Glomerular visceral epithelial cell (primary cell): ENCODE data around the gene ATF4.

ENCODE experiments used
- DNase-seq: peaks from one replicate; pipeline ENCODE4 v3.0.0-alpha.2; 2016; ENCODE audit errors: extremely low spot score

ATF4 gene, protein sequence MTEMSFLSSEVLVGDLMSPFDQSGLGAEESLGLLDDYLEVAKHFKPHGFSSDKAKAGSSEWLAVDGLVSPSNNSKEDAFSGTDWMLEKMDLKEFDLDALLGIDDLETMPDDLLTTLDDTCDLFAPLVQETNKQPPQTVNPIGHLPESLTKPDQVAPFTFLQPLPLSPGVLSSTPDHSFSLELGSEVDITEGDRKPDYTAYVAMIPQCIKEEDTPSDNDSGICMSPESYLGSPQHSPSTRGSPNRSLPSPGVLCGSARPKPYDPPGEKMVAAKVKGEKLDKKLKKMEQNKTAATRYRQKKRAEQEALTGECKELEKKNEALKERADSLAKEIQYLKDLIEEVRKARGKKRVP

DNA sequence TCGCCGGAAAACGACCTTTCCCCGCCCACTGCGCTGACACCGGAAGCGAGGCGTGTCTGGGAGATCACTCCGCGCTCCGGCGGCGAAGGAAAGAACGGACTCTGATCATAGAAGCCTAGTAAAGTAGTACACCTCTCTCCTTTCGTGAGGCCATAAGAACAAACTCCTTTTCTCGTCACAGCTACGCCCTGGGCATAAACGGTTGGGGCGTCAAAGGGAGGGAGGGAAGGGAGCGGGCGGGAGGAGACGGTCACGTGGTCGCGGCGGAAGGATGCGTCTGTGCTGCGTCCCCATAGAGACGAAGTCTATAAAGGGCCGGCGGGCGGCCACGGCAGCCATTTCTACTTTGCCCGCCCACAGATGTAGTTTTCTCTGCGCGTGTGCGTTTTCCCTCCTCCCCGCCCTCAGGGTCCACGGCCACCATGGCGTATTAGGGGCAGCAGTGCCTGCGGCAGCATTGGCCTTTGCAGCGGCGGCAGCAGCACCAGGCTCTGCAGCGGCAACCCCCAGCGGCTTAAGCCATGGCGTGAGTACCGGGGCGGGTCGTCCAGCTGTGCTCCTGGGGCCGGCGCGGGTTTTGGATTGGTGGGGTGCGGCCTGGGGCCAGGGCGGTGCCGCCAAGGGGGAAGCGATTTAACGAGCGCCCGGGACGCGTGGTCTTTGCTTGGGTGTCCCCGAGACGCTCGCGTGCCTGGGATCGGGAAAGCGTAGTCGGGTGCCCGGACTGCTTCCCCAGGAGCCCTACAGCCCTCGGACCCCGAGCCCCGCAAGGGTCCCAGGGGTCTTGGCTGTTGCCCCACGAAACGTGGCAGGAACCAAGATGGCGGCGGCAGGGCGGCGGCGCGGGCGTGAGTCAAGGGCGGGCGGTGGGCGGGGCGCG lies at the start of gene ATF4:
TSS of gene ATF4 (plus strand) at position 337 of the 880 bp plus-strand sequence. CDS start 884 bp downstream, outside the sequence.
- DNase-seq: peak; percentile 71

DNA sequence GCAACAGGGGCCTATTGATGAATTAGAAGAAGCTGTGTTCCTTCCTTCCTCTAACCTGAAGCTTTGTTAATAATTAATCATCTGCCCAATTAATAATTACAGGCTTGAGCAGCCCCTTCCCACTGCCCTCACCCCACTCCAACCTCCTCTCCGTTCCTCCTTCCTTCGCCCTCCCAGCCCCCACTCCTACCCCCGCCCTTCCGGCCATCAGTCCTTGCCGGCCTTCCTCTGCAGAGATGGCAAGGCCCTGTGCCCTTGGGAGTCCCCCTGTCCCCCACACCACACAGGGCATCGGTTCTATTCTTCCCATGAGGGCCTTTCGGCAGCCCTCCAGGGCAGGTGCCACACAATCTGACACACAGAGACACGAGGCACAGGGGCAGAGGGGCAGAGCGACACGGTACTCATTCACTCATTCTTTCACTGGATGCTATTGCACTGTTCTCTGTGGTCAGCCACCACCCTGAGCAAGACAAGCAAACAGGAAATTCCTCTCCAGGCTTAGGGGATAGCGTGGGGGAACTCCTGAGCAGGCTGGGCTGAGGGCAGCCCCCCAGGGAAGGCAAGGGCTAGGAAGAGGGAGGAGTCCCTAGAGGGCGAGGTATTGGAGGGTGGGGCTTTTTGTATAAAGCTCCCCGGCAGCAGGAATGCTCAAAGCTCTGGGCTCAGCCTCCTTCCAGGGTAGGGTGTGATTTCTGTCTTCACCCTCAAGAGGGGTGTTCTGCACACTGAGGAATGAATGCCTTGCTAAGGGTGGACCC lies 48.8 kb upstream of the ATF4 start:
- DNase-seq: peak; percentile 79

DNA sequence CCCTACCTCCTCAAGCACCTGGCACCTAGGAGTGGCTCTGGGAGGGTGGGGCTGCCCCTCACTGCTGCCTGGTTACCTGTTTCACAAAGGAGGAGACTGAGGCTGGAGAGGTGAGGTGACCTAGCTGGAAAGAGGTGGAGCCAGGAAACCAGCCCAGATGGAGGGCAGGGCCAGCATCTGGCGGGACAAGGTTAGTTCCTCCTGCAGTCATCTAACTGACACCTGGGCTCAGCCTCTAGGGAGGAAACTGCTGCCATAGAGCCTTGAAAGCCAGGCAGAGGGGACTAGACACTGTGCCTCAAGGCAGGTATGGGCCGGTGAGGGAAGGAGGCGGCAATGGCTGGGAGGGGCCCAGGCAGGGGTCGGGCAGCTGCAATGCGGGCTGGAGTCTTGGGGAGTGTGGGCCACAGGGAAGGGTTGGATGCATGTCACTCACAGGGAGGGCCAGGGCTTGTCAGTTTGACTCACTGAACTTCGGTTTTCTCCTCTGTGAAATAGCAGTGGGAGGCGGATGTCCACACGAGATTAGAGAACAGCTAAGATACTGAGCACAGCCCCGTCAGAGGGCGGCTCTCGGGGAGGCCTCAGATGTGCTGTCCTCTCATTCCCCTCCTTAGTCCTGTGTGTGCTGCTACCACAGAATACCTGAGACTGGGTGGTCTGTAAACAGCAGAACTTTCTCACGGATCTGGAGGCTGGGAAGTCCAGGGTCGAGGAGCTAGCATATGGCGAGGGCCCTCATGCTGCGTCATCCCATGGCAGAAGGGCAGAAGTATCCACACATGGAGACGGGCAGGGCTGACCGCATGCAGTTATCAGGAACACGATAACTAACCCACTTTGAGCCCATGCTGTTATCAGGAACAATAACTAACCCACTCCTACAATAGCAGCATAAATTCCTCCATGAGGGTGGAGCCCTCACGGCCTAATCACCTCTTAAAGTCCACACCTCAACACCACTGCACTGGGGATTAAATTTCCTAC lies 47.5 kb upstream of the ATF4 start:
- no peak for DNase-seq

DNA sequence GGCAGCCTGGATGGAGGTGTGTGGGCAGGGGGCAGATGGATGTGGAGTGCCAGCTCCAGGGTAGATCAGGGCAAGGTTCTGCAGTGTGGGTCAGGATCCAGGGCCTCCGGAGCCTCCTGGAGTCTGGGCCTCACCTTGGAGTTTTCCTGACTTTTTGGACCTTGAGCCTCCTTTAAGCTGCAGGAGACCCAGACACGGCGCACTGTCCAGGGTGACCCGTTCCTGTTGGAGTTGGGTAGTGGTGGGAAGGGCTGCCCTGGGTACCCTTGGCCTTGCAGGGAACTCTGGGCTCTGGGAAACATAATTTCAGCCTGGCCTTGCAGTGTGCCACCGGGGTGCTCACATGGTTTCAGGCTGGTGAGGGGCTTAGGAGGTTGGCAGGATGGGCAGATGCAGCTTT lies 46.5 kb upstream of the ATF4 start:
- DNase-seq: no peak

DNA sequence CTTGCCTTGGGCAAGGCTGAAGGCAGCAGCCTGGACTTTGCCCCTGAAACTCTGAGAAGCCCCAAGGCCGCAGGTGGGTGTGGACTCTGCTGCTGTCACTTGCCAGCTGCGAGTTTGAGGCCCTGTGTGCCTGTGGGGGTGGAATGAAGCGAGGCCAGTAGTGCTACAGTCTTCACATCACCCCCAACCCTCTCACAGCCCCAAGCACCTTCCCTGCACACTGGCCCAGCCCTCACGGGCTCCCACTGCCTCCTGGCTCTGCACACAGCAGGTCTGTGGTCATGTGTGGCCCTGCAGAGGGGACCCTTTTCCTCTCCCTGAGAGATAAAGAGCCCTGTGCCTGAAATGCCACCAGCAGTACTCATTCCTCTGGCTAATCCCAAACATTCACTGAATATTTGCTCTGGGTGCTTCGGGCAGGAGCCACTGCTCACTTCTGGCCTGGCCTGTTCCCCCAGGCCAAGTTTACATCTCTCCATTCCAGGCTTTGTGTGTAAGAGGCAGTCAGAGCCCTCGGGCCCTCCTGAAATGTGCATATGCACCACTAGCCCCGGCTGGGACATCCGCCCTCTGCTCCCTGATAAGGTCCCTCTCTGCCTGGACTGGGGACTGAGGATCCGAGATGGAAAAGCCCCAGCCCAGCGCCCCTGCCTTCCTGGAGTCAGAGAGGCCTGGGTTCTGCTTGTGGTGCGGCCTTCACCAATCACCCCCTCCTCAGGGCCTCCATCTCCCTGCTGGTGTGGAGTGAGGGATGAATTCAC lies 45.8 kb upstream of the ATF4 start:
- DNase-seq: no peak

DNA sequence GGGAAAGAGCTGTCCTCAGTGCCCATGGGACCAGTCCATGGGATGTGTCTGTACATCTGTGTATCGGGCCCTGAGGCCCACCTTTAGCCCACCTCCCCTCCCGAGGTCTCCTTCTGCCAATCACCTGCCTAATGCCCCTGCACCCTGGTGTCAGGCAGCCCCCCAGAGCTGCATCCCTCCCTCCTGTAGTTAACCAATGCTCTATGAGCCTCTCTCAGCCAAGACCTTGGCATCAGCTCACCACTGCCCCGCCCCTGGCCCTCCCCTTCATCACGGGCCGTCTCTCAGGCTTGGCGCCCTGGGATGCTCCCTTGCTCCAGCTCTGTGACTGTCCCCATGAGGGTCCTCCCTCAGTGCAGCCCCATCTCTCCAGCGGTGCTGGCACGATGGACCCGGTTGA lies 45.0 kb upstream of the ATF4 start:
- no peak for DNase-seq

DNA sequence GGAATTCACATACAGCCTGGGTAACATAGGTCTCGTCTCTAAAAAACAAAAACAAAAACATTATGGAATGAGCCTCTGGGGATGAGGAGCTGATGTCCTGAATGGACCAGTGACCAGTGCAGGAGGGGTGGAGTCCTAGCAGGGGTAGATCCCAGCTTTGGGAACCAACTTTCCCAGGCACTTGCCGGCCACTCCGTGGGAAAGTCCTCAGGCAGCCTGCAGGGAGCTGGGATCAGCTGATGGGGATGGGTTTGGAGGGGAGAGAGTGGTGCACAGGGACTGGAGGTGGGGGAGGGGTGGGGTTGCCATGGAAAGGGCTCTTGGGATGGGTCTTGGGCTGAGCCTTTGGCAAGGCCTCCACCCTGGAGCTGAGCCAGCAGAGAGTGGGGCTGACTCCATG lies 44.5 kb upstream of the ATF4 start:
- no peak for DNase-seq

DNA sequence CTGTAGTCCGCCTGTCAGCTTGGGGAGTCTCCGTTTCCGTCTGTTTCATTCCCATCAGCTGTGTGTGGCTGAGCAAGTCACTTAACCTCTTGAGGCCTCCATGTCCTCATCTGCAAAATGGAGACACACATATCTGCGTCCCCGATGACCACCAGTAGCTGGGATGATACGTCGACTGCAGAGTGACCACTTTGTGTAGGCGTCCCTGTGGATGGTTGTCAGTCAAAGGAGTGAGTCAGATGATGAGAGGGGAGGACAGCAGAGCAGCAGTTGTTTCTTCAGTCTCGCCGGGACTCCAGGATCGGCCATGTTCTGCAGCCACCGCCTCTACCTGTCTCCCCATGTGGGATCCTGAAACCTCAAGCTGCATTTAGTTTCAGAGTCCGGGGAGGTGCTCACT lies 43.7 kb upstream of the ATF4 start:
- no peak for DNase-seq

DNA sequence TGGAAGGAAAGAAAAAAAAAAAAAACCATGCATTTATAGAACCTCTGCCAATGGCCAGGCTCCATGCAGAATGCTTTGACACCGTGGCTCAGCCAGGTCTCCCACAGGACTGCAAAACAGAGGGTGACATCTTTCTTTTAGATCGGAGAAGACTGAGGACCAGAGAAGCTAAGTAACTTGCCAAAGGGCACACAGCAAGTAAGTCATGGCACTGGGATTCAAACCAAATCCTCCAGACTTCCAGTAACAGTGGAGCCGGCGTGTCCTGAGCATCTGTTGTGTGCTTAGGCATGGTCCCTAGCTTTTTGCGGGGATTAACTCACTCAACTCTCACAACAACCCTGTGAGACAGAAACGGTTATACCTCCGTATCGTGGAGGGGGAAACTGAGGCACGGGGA lies 42.8 kb upstream of the ATF4 start:
- no peak for DNase-seq

DNA sequence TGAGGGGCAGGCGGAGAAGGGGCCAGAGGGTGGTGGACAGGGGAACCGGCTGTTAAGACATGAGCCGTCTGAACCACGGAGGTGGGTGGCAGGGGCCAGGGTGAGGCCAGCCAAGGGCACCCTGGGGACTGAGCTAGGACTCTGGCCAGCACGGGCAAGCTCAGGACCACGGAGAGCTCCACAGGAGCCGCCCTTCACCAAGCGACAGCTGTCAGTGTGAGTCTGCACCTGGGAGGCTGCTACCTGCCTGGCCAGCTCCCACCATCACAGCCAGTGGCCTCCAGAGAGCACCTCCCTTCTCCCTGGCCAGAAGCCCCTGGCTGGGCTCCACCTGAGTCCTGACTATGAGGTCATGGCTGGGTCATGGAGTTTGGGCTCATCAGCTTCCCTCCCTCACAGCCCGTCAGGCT lies 41.9 kb upstream of the ATF4 start:
- peak; percentile 27 for DNase-seq

DNA sequence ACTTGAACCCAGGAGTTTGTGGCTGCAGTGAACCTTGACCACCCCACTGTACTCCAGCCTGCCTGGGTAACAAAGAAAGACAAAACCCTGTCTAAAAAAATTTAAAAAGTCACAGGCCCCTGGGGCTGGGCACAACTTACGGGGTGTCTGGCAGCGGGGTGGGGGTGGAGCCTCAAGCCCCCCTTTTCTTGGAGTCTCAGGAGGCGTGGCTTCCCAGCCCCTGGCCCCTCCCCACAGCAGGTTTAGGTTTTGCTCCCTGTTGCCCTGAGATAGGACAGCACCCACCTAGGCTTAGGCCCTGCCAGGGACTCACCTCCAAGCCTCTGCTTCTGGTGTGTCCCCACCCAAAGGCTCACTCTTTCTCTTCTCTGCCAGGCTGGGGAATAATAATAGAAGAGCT lies 41.1 kb upstream of the ATF4 start:
- no peak for DNase-seq

DNA sequence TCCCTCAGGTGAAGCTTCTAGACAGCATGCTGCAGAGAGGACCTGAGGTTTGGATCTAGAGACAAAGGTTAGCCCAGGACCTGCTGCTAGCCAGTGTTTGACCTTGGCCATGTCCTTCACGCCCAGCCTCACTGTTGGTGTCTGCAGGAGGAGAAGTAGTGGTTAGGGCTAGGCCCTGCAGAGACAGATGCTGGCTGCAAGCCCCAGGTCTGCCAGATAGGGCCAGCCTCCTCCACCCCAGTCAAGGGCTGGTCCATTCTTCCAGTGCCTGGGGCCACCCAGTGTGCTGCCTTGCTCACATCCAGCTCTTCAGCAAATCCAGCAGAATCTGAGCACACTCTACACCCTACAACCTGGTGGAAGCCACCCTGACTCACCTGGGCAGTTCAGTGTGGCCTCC lies 39.8 kb upstream of the ATF4 start:
- no peak for DNase-seq

DNA sequence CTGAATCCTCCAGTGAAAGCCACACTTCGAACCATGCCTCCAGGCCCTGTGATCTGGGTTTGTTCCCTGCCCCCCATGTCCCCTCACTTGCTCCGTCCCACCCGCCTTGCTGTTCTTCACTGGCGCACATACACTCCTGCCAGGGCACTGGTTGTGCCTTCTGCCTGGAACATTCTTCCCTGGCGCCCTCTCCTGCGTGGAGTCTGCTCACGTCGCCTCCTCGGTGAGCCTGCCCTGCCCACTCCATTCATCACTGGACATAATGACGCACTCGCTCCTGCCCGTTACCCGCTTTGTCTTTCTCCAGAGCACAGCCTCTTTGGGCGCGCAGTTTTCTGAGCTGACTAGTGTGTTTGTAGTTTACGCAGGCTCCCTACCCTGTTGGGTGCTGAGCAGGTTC lies 39.3 kb upstream of the ATF4 start:
- no peak for DNase-seq

DNA sequence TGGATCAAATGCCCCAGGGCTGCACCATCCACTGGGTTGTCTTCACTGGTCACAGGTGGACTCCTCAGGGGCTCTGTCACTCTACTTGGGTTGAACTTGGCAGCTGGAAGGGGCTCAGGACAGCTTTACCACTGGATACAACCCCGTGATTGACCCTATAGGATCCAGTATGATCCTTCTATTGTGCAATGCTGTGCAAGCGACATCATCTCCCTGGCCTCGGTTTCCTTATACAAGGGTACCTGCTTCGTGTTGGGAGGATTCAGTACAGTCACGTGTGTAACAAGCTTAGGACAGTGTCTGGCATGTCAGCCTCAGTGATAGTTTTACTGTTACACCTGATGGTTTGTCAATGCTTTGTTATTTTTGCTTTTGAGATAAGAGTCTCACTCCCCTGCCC lies 38.8 kb upstream of the ATF4 start:
- DNase-seq: no peak

DNA sequence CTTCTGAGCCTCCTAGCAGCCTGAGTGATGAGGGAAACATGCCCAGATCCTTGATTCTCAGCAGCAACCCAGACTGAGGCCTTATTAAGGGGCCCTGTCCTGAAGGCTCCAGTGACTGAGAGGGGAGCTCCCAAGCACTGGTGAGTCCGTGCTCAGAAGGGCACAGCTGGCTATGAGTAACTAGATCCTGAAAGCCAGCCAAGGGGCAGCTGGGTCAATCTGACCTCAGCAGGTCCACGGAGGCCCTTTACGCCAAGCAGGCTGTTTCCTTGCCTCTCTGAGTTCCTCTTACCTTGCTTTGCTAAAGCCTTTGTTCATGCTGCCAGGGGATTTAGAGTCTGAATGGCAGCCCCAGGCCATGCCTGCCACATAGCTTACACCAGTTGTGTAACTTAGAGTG lies 37.6 kb upstream of the ATF4 start:
- peak; percentile 73 for DNase-seq

DNA sequence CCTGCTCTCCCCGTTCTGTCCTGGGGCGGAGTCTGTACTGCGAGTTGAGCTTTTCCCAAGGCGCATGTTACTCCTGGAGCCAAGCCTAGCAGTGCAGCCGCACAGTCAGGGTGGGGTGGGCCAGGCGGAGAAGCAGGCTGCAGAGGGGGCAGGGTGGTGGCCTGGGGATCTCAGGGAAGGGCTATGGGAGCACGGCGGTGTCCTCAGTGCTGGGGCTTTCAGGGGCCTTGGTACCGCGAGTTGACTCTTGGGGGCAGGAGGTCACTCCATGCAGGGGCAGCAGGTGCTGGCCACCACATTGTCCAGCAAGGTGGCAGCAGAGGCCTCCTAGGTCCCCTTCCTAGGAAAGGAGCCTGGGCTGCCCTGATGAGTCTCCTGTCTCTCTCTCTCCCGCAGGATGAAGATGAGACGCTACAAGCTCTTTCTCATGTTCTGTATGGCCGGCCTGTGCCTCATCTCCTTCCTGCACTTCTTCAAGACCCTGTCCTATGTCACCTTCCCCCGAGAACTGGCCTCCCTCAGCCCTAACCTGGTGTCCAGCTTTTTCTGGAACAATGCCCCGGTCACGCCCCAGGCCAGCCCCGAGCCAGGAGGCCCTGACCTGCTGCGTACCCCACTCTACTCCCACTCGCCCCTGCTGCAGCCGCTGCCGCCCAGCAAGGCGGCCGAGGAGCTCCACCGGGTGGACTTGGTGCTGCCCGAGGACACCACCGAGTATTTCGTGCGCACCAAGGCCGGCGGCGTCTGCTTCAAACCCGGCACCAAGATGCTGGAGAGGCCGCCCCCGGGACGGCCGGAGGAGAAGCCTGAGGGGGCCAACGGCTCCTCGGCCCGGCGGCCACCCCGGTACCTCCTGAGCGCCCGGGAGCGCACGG lies 33.2 kb upstream of the ATF4 start:
- DNase-seq: no peak

DNA sequence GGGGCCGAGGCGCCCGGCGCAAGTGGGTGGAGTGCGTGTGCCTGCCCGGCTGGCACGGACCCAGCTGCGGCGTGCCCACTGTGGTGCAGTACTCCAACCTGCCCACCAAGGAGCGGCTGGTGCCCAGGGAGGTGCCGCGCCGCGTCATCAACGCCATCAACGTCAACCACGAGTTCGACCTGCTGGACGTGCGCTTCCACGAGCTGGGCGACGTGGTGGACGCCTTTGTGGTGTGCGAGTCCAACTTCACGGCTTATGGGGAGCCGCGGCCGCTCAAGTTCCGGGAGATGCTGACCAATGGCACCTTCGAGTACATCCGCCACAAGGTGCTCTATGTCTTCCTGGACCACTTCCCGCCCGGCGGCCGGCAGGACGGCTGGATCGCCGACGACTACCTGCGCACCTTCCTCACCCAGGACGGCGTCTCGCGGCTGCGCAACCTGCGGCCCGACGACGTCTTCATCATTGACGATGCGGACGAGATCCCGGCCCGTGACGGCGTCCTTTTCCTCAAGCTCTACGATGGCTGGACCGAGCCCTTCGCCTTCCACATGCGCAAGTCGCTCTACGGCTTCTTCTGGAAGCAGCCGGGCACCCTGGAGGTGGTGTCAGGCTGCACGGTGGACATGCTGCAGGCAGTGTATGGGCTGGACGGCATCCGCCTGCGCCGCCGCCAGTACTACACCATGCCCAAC lies 32.4 kb upstream of the ATF4 start:
- DNase-seq: no peak

DNA sequence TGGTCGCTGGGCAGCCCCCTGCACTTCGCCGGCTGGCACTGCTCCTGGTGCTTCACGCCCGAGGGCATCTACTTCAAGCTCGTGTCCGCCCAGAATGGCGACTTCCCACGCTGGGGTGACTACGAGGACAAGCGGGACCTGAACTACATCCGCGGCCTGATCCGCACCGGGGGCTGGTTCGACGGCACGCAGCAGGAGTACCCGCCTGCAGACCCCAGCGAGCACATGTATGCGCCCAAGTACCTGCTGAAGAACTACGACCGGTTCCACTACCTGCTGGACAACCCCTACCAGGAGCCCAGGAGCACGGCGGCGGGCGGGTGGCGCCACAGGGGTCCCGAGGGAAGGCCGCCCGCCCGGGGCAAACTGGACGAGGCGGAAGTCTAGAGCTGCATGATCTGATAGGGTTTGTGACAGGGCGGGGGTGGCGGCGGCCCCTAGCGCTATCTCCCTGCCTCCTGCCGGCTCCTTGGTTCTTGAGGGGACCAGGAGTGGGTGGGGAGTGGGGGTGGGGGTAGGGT lies 31.7 kb upstream of the ATF4 start:
- no peak for DNase-seq
